Chondrocyte (in vitro differentiated cells): ENCODE measurements around the gene TPBG. TPM values are rescaled to one million over a fixed set of nuclear protein-coding genes. Genes with fewer than 3 reads are reported as not detected.

Experiments used
- DNase-seq: peaks from one replicate; pipeline ENCODE4 v3.0.0; 2021; ENCODE audit warnings: mixed read lengths, low spot score
- H3K27ac Mint-ChIP-seq: one replicate; pipeline ENCODE4 v1.8.0; 2021; ENCODE audit warnings: mild to moderate bottlenecking, moderate library complexity, mixed read lengths; ENCODE audit not compliant: unreplicated experiment
- H3K27me3 Mint-ChIP-seq: 2 replicates; pipeline ENCODE4 v1.8.0; 2021; ENCODE audit warnings: low read depth, mixed read lengths
- H3K36me3 Mint-ChIP-seq: 2 replicates; pipeline ENCODE4 v1.8.0; 2021; ENCODE audit warnings: low read depth, mixed read lengths
- H3K4me1 Mint-ChIP-seq: 2 replicates; pipeline ENCODE4 v1.8.0; 2021; ENCODE audit warnings: low read depth, mild to moderate bottlenecking, mixed read lengths
- H3K4me3 Mint-ChIP-seq: one replicate; pipeline ENCODE4 v1.8.0; 2021; ENCODE audit warnings: mild to moderate bottlenecking, moderate library complexity, mixed read lengths; ENCODE audit not compliant: unreplicated experiment
- H3K9me3 Mint-ChIP-seq: 2 replicates; pipeline ENCODE4 v1.8.0; 2021; ENCODE audit warnings: low read depth, mixed read lengths
- CTCF ChIP-seq: fragments of 200-600 bp; sonication (generic); IDR thresholded peaks from 2 replicates; pipeline ENCODE4 v1.5.0; 2021; ENCODE audit warnings: antibody characterized with exemption, mild to moderate bottlenecking, moderate library complexity
- total RNA-seq: library from RNA; stranded (reverse); gene quantifications from 3 replicates; pipeline ENCODE4 v1.2.1, GENCODE V29; 2021

TPBG gene
- total RNA-seq, 1 donor from 2014 or later: 10.6 TPM

DNA sequence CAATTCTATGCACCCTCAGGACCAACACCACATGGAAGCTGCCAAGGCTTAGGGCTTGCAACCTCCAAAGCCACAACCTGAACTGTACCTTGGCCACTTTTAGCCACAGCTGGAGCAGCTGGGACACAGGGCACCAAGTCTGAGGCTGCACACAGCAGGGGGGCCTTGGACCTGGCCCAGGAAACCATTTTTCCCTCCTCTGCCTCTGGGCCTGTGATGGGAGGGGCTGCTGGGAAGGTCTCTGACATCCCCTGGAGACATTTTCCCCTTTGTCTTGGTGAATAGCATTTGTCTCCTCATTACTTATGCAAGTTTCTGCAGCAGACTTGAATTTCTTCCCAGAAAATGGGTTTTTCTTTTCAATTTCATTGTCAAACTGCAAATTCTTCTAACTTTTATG is 13.0 kb downstream of the TPBG start:
- TF ChIP-seq CTCF: no peak
- Mint-ChIP-seq H3K27me3 (no peaks in the 10 kb centered on the region), H3K36me3 (peaks cover 2% of the 10 kb centered on the region), H3K4me3 (no peak overlapping the region), H3K27ac (no peak overlapping the region), H3K9me3 (peaks cover 4% of the 10 kb centered on the region), H3K4me1 (peaks cover 3% of the 10 kb centered on the region)
- DNase-seq: no peak

- Mint-ChIP-seq H3K36me3 (no peaks in the 10 kb centered on the region), H3K4me1 (no peaks in the 10 kb centered on the region), H3K4me3 (no peak overlapping the region), H3K9me3 (peaks cover 4% of the 10 kb centered on the region), H3K27ac (no peak overlapping the region), H3K27me3 (peaks cover 3% of the 10 kb centered on the region)
- DNase-seq: no peak
- TF ChIP-seq CTCF: no peak
Observed at GRCh38 chr6:82380566-82381185, 17.1 kb downstream of the TPBG start.

GRCh38 chr6:82381278-82381677 is 17.7 kb downstream of the TPBG start:
- Mint-ChIP-seq H3K27ac (no peak overlapping the region), H3K4me1 (no peaks in the 10 kb centered on the region), H3K36me3 (no peaks in the 10 kb centered on the region), H3K27me3 (peaks cover 3% of the 10 kb centered on the region), H3K4me3 (no peak overlapping the region), H3K9me3 (peaks cover 4% of the 10 kb centered on the region)
- TF ChIP-seq CTCF: no peak
- no peak for DNase-seq

DNA sequence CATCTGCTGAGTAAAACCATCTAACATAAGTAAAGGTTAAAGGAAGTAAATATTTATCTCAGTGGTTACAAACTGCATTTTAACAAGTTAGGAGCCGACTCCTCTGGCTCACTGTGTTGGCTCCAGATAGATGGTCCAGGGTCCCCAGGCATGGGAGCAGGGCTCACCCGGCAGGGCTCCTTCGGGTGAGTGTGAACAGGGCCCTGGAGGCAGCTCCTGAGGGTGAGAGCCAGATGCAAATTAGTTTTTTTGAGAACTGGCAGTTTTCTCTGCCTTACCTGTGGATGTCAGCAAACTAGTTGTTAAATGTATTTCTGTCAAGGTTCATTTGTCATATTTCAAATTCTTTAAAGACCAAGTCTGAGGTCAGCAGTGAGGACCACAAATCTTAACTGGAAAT is 21.5 kb downstream of the TPBG start:
- H3K9me3 Mint-ChIP-seq: no peaks in the 10 kb centered on the region
- no peaks in the 10 kb centered on the region for H3K36me3 Mint-ChIP-seq
- no peaks in the 10 kb centered on the region for H3K4me1 Mint-ChIP-seq
- H3K27ac Mint-ChIP-seq: no peak overlapping the region
- no peak for DNase-seq
- TF ChIP-seq CTCF: no peak
- no peak overlapping the region for H3K4me3 Mint-ChIP-seq
- peaks cover 3% of the 10 kb centered on the region for H3K27me3 Mint-ChIP-seq

- no peak for DNase-seq
- no peaks in the 10 kb centered on the region for H3K4me1 Mint-ChIP-seq
- H3K27me3 Mint-ChIP-seq: peaks cover 3% of the 10 kb centered on the region
- H3K4me3 Mint-ChIP-seq: no peak overlapping the region
- H3K36me3 Mint-ChIP-seq: no peaks in the 10 kb centered on the region
- H3K9me3 Mint-ChIP-seq: no peaks in the 10 kb centered on the region
- H3K27ac Mint-ChIP-seq: no peak overlapping the region
- no peak for TF ChIP-seq CTCF
Observed at GRCh38 chr6:82385546-82385945, 21.9 kb downstream of the TPBG start.
